Liver (tissue), 9 donors: Measurements from ENCODE around the gene RAB22A. TPM values are rescaled to one million over a fixed set of nuclear protein-coding genes. Genes with fewer than 3 reads are reported as not detected.

Source experiments
- DNase-seq: peaks from one replicate; pipeline ENCODE4 v3.0.0-alpha.2; 2017; ENCODE audit warnings: low spot score
- H3K27ac ChIP-seq, 2 donors: one replicate each; pipeline ENCODE4 v1.7.0; 2013; ENCODE audit warnings: inconsistent platforms in 2 of 2, low read length in 2 of 2, control low read depth in 1 of 2, low read depth in 1 of 2, mild to moderate bottlenecking in 1 of 2
- H3K27me3 ChIP-seq, 4 donors: one replicate each; pipeline versions ENCODE4 v1.6.1 to v1.7.0; 2013; ENCODE audit warnings: low read length in 3 of 4, inconsistent platforms in 1 of 4, mild to moderate bottlenecking in 1 of 4, moderate library complexity in 1 of 4; ENCODE audit not compliant: control insufficient read depth in 4 of 4, insufficient read depth in 4 of 4
- H3K36me3 ChIP-seq, 4 donors: one replicate each; pipeline versions ENCODE4 v1.6.1 to v1.7.0; 2013; ENCODE audit warnings: low read length in 3 of 4, mild to moderate bottlenecking in 3 of 4, low read depth in 1 of 4, moderate library complexity in 1 of 4; ENCODE audit not compliant: control insufficient read depth in 4 of 4, insufficient read depth in 3 of 4
- H3K4me1 ChIP-seq, 4 donors: one replicate each; pipeline versions ENCODE4 v1.6.1 to v1.7.0; 2013; ENCODE audit warnings: low read length in 3 of 4, mild to moderate bottlenecking in 3 of 4, moderate library complexity in 1 of 4; ENCODE audit not compliant: control insufficient read depth in 4 of 4, insufficient read depth in 4 of 4
- H3K4me3 ChIP-seq, 3 donors: one replicate each; pipeline versions ENCODE4 v1.6.1 to v1.7.0; 2013; ENCODE audit warnings: low read length in 3 of 3, control low read depth in 1 of 3, low read depth in 1 of 3, mild to moderate bottlenecking in 1 of 3
- H3K9ac ChIP-seq, 2 donors: one replicate each; pipeline ENCODE4 v1.7.0; 2013; ENCODE audit warnings: low read length in 2 of 2, mild to moderate bottlenecking in 2 of 2, moderate library complexity in 2 of 2, control low read depth in 1 of 2, low read depth in 1 of 2
- H3K9me3 ChIP-seq, 4 donors: one replicate each; pipeline versions ENCODE4 v1.6.1 to v1.7.0; 2013; ENCODE audit warnings: low read length in 3 of 4; ENCODE audit not compliant: control insufficient read depth in 4 of 4
- EGR1 ChIP-seq, 2 donors: IDR thresholded peaks; 2 replicates each; pipeline ENCODE4 v1.6.1; 2016 to 2018; ENCODE audit warnings: antibody characterized with exemption in 2 of 2, low read depth in 2 of 2
- FOXA1 ChIP-seq: IDR thresholded peaks from 2 replicates; pipeline ENCODE4 v1.6.1; 2016; ENCODE audit warnings: antibody characterized with exemption
- FOXA2 ChIP-seq: IDR thresholded peaks from 2 replicates; pipeline ENCODE4 v1.6.1; 2016; ENCODE audit warnings: antibody characterized with exemption
- GABPA ChIP-seq, 2 donors: IDR thresholded peaks in 1 of 2; conservative IDR thresholded peaks in 1 of 2; 2 replicates each; pipeline ENCODE4 v1.6.1; 2016; ENCODE audit warnings: antibody characterized with exemption in 2 of 2, mild to moderate bottlenecking in 1 of 2, moderate library complexity in 1 of 2
- HNF4A ChIP-seq, 2 donors: conservative IDR thresholded peaks; 2 replicates each; pipeline ENCODE4 v1.6.1; 2016; ENCODE audit warnings: antibody characterized with exemption in 2 of 2, mild to moderate bottlenecking in 2 of 2
- HNF4G ChIP-seq: IDR thresholded peaks from 2 replicates; pipeline ENCODE4 v1.6.1; 2016; ENCODE audit warnings: antibody characterized with exemption
- JUND ChIP-seq, 2 donors: IDR thresholded peaks; 2 replicates each; pipeline ENCODE4 v1.6.1; 2016; ENCODE audit warnings: antibody characterized with exemption in 2 of 2
- NR2F2 ChIP-seq: IDR thresholded peaks from 2 replicates; pipeline ENCODE4 v1.6.1; 2016; ENCODE audit warnings: antibody characterized with exemption
- RAD21 ChIP-seq, 2 donors: IDR thresholded peaks; 2 replicates each; pipeline ENCODE4 v1.6.1; 2016; ENCODE audit warnings: antibody characterized with exemption in 2 of 2, mild to moderate bottlenecking in 2 of 2
- RXRA ChIP-seq, 2 donors: IDR thresholded peaks; 2 replicates each; pipeline ENCODE4 v1.6.1; 2017 to 2018; ENCODE audit warnings: antibody characterized with exemption in 2 of 2, mild to moderate bottlenecking in 1 of 2
- SP1 ChIP-seq: IDR thresholded peaks from 2 replicates; pipeline ENCODE4 v1.6.1; 2018; ENCODE audit warnings: antibody characterized with exemption, mild to moderate bottlenecking
- TAF1 ChIP-seq: conservative IDR thresholded peaks from 2 replicates; pipeline ENCODE4 v1.6.1; 2016; ENCODE audit warnings: antibody characterized with exemption, mild to moderate bottlenecking
- YY1 ChIP-seq: IDR thresholded peaks from 2 replicates; pipeline ENCODE4 v1.6.1; 2016; ENCODE audit warnings: antibody characterized with exemption, mild to moderate bottlenecking
- WGBS: extraction: QIAGEN DNeasy Blood & Tissue Kit; methylation state at CpG from one replicate; pipeline ENCODE4 v1.1.7; 2013; 5-methylcytosine and 5-hydroxymethylcytosine counted together
- polyA plus RNA-seq, 2 donors: library from polyadenylated mRNA; stranded (reverse) in 1 of 2; unstranded in 1 of 2; fragments of 200-250 nt in 1 of 2; fragments of >200 nt in 1 of 2; fragmentation: Nextera tagmentation in 1 of 2; extraction: Ambion mirVana in 1 of 2; gene quantifications; one replicate each; pipeline versions ENCODE4 v1.2.1 to v1.2.3, GENCODE V29; 2013 to 2015
- total RNA-seq, 2 donors: library from RNA; depleted of rRNA; stranded (reverse); fragments of >200 nt; gene quantifications; one replicate each; pipeline ENCODE4 v1.2.3, GENCODE V29; 2014
- TF ChIP-seq, protein P1 (sequence below): IDR thresholded peaks from 2 replicates; pipeline ENCODE4 v1.6.1; 2016; ENCODE audit warnings: antibody characterized with exemption, mild to moderate bottlenecking
- TF ChIP-seq, protein P2 (sequence below): fragments of 150-350 bp; IDR thresholded peaks from 2 replicates; pipeline ENCODE4 v1.5.1; 2017; ENCODE audit warnings: improper control_type of control experiment, low read depth, low read length; ENCODE audit not compliant: missing input control
- TF ChIP-seq, protein P3 (sequence below): IDR thresholded peaks from 2 replicates; pipeline ENCODE4 v1.6.1; 2016; ENCODE audit warnings: antibody characterized with exemption
- TF ChIP-seq, protein P4 (sequence below): IDR thresholded peaks from 2 replicates; pipeline ENCODE4 v1.6.1; 2016; ENCODE audit warnings: antibody characterized with exemption
- TF ChIP-seq, protein P5 (sequence below): IDR thresholded peaks from 2 replicates; pipeline ENCODE4 v1.6.1; 2016; ENCODE audit warnings: antibody characterized with exemption
- donor health status: healthy.
- donor health status: healthy.
- donor health status: healthy.
- donor health status: healthy.
- donor health status: healthy.

The RAB22A gene
- total and polyA plus RNA-seq, 4 donors, result 3.0 to 8.1 (median 5.8) TPM

DNA sequence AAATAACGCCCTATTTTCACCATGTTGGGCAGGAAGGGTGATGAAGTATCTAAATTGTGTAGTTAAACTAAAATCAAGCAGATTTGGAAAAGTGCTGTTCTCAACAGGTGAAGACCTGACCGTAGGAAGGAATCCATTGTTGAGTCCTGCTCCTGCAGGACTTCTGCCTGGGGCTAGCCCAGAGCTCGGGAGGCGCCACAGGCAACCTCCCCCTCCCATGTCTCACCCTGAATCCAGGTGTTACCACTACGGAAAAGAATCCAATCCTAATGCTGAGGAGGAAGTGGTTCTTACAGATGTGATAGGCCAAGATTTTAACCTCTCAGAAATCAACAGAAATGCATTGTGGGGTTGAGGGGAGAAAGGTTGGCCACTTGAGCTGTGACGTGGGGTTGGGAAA, 30.2 kb downstream of the RAB22A start:
- no peaks in the 10 kb centered on the region for H3K9me3 ChIP-seq
- H3K27ac ChIP-seq, result no peak overlapping the region
- WGBS, result 95% methylated on average over 6 of the region's 6 CpGs
- DNase-seq, result no peak
- H3K4me1 ChIP-seq, result no peaks in the 10 kb centered on the region
- H3K27me3 ChIP-seq, result no peaks in the 10 kb centered on the region
- no peak overlapping the region for H3K9ac ChIP-seq
- H3K4me3 ChIP-seq, result no peak overlapping the region
- TF ChIP-seq YY1 (no peak), NR2F2 (no peak), JUND (IDR thresholded peaks at IDR 0.05) (no peak), SP1 (no peak), TAF1 (no peak), RXRA (IDR thresholded peaks at IDR 0.05) (no peak), RAD21 (IDR thresholded peaks at IDR 0.05) (no peak)
- TF ChIP-seq, protein P1, sequence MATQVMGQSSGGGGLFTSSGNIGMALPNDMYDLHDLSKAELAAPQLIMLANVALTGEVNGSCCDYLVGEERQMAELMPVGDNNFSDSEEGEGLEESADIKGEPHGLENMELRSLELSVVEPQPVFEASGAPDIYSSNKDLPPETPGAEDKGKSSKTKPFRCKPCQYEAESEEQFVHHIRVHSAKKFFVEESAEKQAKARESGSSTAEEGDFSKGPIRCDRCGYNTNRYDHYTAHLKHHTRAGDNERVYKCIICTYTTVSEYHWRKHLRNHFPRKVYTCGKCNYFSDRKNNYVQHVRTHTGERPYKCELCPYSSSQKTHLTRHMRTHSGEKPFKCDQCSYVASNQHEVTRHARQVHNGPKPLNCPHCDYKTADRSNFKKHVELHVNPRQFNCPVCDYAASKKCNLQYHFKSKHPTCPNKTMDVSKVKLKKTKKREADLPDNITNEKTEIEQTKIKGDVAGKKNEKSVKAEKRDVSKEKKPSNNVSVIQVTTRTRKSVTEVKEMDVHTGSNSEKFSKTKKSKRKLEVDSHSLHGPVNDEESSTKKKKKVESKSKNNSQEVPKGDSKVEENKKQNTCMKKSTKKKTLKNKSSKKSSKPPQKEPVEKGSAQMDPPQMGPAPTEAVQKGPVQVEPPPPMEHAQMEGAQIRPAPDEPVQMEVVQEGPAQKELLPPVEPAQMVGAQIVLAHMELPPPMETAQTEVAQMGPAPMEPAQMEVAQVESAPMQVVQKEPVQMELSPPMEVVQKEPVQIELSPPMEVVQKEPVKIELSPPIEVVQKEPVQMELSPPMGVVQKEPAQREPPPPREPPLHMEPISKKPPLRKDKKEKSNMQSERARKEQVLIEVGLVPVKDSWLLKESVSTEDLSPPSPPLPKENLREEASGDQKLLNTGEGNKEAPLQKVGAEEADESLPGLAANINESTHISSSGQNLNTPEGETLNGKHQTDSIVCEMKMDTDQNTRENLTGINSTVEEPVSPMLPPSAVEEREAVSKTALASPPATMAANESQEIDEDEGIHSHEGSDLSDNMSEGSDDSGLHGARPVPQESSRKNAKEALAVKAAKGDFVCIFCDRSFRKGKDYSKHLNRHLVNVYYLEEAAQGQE, result no peak
- TF ChIP-seq, protein P2, sequence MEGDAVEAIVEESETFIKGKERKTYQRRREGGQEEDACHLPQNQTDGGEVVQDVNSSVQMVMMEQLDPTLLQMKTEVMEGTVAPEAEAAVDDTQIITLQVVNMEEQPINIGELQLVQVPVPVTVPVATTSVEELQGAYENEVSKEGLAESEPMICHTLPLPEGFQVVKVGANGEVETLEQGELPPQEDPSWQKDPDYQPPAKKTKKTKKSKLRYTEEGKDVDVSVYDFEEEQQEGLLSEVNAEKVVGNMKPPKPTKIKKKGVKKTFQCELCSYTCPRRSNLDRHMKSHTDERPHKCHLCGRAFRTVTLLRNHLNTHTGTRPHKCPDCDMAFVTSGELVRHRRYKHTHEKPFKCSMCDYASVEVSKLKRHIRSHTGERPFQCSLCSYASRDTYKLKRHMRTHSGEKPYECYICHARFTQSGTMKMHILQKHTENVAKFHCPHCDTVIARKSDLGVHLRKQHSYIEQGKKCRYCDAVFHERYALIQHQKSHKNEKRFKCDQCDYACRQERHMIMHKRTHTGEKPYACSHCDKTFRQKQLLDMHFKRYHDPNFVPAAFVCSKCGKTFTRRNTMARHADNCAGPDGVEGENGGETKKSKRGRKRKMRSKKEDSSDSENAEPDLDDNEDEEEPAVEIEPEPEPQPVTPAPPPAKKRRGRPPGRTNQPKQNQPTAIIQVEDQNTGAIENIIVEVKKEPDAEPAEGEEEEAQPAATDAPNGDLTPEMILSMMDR, result no peak
- peaks cover 0 to 4% (median 0%) of the 10 kb centered on the region in 4 donors for H3K36me3 ChIP-seq

DNA sequence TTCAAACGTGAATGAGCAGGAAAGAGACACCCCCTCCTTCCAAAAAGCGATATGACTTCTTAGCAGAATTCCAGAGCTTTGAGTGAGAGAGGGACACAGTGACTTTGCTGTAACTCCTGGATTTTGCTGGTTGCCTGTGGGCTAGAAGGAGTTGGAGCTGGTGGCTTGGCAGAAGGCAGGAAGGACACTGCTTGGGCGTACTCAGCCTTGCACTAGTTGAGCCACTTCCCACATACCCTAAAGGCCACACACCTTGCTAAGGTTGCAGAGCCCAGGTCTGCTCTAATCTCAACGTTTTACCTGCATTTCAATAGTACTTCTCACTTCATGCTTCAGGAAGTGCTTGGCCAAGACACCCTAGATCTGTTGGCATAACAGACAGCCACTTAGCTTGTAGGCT, 30.6 kb downstream of the RAB22A start:
- WGBS, result 91% methylated on average over 4 of the region's 4 CpGs
- Histone ChIP-seq H3K4me1 (no peaks in the 10 kb centered on the region), H3K36me3 (peaks cover 0 to 4% (median 0%) of the 10 kb centered on the region in 4 donors), H3K27me3 (no peaks in the 10 kb centered on the region), H3K9ac (no peak overlapping the region), H3K27ac (no peak overlapping the region), H3K4me3 (no peak overlapping the region), H3K9me3 (no peaks in the 10 kb centered on the region)
- no peak for DNase-seq
- TF ChIP-seq NR2F2 (no peak), SP1 (no peak), HNF4A (conservative IDR thresholded peaks at IDR 0.05) (no peak), TAF1 (no peak), JUND (IDR thresholded peaks at IDR 0.05) (no peak), FOXA2 (no peak), HNF4G (no peak), RXRA (IDR thresholded peaks at IDR 0.05) (no peak), GABPA (IDR thresholded peaks at IDR 0.05 in 1 of 2, conservative IDR thresholded peaks at IDR 0.05 in 1 of 2) (no peak), RAD21 (IDR thresholded peaks at IDR 0.05) (no peak), FOXA1 (no peak), EGR1 (IDR thresholded peaks at IDR 0.05; ENCODE audit: low read depth in 2 of 2) (no peak), YY1 (no peak)
- TF ChIP-seq, protein P2, result no peak
- TF ChIP-seq, protein P3, sequence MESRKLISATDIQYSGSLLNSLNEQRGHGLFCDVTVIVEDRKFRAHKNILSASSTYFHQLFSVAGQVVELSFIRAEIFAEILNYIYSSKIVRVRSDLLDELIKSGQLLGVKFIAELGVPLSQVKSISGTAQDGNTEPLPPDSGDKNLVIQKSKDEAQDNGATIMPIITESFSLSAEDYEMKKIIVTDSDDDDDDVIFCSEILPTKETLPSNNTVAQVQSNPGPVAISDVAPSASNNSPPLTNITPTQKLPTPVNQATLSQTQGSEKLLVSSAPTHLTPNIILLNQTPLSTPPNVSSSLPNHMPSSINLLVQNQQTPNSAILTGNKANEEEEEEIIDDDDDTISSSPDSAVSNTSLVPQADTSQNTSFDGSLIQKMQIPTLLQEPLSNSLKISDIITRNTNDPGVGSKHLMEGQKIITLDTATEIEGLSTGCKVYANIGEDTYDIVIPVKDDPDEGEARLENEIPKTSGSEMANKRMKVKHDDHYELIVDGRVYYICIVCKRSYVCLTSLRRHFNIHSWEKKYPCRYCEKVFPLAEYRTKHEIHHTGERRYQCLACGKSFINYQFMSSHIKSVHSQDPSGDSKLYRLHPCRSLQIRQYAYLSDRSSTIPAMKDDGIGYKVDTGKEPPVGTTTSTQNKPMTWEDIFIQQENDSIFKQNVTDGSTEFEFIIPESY, result no peak
- TF ChIP-seq, protein P4, sequence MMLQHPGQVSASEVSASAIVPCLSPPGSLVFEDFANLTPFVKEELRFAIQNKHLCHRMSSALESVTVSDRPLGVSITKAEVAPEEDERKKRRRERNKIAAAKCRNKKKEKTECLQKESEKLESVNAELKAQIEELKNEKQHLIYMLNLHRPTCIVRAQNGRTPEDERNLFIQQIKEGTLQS, result no peak
- TF ChIP-seq, protein P5, sequence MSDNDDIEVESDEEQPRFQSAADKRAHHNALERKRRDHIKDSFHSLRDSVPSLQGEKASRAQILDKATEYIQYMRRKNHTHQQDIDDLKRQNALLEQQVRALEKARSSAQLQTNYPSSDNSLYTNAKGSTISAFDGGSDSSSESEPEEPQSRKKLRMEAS, result no peak
- TF ChIP-seq, protein P1, result no peak
